EH (cell line): ENCODE data around the gene PADI1.

Experiments used
- DNase-seq: peaks from one replicate; pipeline ENCODE4 v3.0.0-alpha.2; 2015; ENCODE audit warnings: low read depth

Gene PADI1

GRCh38 chr1:17272646-17273045, 67.7 kb downstream of the PADI1 start:
- DNase-seq: no peak

GRCh38 chr1:17273096-17273495, 68.2 kb downstream of the PADI1 start:
- no peak for DNase-seq

- DNase-seq: peak; percentile 66
Observed at GRCh38 chr1:17274186-17275170, 69.5 kb downstream of the PADI1 start.

- peak; percentile 67 for DNase-seq
Observed at GRCh38 chr1:17276568-17276967, 71.6 kb downstream of the PADI1 start.

GRCh38 chr1:17277511-17278159, 72.7 kb downstream of the PADI1 start:
- no peak for DNase-seq

DNA sequence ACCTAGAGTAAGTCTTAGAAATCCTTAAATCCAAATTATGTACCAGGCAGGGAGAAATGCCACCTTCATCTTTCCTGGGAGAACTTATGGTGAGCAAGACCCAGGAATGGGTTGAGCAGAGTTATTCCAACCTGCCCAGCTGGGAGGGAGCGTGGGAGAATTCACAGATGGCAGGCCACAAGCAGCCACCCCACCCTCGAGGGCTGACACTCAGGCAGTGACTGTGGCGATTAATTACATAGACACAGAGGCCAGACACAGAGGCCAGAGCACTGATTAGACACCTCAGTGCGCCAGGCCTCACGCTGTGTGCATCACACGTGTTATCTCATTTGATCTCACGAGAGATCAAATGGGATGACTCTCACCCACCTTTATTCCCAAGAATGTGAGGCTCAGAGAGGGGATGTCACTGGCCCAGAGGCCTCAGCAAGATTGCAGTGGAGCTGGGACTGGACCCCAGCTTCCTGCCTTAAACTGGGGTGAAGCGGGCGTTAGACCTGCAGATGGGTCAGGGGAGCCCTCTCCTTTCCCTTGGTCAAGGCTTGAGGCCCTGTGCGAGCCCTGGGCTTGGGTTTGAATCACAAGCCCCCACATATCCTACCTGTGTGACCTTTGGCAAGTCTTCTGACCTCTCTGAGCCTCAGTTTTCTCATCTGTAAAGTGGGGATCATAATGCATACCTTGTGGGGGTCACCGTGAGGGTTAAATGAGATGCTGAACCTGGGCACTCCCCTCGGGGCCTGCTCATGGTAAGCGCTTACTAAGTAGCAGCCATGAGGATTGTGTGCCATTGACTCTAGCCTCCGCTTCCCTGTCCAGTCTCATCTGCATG, 74.3 kb downstream of the PADI1 start:
- DNase-seq: no peak

DNA sequence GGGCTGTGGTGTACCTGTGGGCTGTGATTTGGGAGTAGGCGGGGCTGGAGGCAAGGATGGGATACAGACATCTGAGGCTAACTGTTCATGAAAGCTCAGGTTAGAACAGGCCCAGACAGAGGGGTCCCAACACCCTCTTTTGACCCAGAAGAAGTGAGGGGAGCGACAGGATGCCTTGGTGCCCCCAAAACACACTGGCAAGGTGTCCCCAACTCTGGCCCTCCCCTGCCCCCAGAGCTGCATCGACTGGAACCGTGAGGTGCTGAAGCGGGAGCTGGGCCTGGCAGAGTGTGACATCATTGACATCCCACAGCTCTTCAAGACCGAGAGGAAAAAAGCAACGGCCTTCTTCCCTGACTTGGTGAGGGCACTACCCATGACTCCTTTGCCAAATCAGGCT, 75.5 kb downstream of the PADI1 start:
- no peak for DNase-seq

DNA sequence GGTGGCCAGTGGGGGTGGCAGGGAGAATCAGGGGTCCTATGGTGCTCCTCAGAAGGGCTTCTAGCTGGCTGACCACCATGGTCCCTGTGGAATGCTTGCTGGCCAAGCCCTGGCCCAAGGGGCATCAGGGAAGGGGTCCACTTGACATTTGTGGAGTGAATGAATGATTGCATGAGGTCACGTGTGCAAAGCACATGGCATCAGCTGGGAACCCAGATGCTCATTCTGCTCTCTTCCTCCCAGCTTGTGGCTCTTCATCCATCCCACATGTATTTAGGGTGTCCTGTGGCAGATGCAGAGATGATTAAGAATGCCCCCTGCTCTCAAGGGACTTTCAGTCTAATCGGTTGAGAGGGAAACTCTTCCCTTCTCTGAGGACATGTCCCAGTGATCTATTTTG, 76.0 kb downstream of the PADI1 start:
- DNase-seq: no peak

DNA sequence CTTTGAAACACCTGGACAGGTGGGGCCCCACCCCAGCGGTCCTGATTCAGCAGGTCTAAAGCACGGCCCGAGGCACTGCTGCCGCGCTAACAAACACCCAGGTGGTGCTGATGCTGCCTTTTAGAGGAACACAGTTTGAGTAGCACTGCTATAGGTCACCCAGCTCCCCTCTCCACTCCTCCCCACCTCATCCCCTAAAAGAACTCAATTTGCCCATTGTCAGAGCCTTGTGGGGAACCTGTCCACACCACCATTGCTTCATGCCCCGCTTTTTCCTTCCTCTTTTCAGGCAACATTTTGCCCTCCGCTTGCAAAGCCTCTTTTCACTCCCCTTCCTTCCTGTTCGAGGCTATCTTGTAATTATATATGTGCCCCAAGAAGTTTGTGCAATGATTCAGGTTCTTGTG, 76.8 kb downstream of the PADI1 start:
- no peak for DNase-seq

GRCh38 chr1:17282836-17283235, 77.9 kb downstream of the PADI1 start:
- DNase-seq: no peak

GRCh38 chr1:17286646-17287045, 81.7 kb downstream of the PADI1 start:
- no peak for DNase-seq

- peak; percentile 94 for DNase-seq
Observed at GRCh38 chr1:17287130-17287776, 82.3 kb downstream of the PADI1 start.

GRCh38 chr1:17289721-17290120, 84.8 kb downstream of the PADI1 start:
- peak; percentile 78 for DNase-seq

GRCh38 chr1:17290553-17290952, 85.6 kb downstream of the PADI1 start:
- DNase-seq: no peak

GRCh38 chr1:17292299-17293160, 87.6 kb downstream of the PADI1 start:
- no peak for DNase-seq

DNA sequence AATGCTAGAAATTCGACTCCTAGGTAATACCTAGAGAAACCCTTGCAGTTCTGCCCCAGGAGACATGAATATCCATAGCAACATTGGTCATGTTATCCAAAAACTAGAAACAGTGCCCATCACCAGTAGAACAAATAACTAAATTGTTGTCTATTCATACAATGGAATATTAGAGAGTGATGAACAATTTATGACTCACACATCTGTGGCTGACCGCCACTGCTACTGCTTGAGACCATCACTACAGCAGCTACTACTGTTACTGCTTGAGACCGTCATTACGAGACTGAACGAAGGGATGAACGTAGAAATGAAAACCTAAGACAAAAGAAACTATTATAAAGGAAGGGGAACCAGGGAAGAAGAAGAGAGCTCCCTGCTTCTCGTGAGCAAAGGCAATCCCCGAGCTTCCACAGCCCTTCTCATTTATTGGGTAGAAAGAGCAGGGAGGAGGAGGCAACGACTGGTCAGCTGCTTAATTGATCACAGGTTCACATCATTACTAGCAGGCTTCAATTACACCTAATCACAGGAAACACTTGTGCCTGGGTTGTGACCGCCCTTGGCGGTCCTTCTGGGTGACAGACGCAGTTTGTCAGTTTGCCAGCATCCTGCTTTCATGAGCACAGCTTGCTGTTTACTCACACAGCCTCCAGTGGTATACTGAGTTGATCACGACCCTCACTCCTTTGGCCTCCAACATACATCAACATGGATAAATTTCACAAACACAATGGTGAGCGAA, 88.9 kb downstream of the PADI1 start:
- DNase-seq: no peak

- no peak for DNase-seq
Observed at GRCh38 chr1:17295292-17295691, 90.4 kb downstream of the PADI1 start.
